PC-3 (cell line): ENCODE data around the gene AGXT.

ENCODE experiments used
- CTCF ChIP-seq: fragments of 300-600 bp; sonication (generic); conservative IDR thresholded peaks from 2 replicates; pipeline ENCODE4 v1.5.1; 2017; ENCODE audit warnings: antibody characterized with exemption, low read depth, mild to moderate bottlenecking, low read length
- EZH2 ChIP-seq: fragments of 300-600 bp; sonication (generic); IDR thresholded peaks from one replicate; pipeline ENCODE4 v1.6.1; 2017; ENCODE audit warnings: antibody characterized with exemption, mild to moderate bottlenecking, low read length; ENCODE audit not compliant: unreplicated experiment
- EZH2phosphoT487 ChIP-seq: fragments of 300-600 bp; sonication (generic); IDR thresholded peaks from 2 replicates; pipeline ENCODE4 v1.6.1; 2018; ENCODE audit warnings: mild to moderate bottlenecking, antibody characterized with exemption, low read length, borderline replicate concordance

DNA sequence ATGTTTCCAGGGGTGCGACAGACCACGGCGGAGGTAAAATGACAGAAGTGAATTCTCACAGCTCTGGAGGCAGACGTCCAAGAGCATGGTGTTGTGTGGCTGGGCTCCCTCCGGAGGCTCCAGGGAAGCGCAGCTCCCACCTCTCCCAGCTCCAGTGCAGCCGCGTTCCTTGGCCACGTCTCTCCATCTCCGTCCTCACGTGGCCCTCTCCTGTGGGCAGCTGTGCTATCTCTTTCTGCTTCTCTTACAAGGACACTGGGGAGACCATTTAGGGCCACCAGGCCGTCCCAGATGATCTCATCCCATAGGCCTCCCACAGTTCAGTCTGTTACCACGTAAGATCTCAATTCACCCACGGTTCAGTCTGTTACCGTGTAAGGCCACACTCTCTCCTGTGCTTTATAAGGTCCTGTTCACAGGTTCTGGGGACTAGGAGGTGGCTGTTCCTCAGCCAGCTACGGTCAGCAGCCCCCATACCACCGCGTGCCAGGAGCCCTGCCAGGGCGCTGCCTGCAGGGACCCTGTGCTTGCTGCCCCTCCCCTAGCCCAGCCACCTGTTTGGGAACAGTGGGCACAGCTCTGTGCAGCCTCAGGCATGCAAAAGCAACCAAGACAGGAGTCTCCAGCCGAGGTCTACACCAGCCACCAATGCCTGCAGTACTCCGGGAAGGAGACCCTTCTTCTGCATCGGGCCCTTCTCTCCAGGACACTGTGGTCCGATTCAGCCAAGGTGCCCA is 30.3 kb downstream of the AGXT start:
- TF ChIP-seq CTCF, result no peak
- no peak for TF ChIP-seq EZH2phosphoT487
- no peak for TF ChIP-seq EZH2
